ENCODE results near the gene IPO8. TPM values are rescaled to one million over a fixed set of nuclear protein-coding genes. Genes with fewer than 3 reads are reported as not detected.

Gene IPO8
- total RNA-seq, 1 donor from 2014 or later, result 51.4 TPM

DNA sequence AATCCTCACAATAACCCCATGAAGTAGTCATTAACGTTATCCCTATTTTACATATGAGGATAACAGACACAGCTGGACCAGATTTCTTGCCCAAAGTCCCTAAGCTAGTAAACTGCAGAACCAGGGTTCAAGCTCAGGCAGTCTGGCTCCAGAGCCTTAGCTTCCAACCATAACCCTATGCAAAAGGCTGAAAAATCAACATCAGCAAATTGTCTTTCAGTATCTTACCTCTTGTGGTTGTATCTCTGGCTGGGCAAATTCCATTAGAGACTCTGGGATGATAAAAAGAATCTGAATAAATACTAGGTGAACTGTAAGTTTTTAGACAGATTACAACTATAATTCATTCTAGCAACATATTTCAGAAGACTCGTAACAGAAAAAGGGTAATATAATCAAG is 34.3 kb upstream of the IPO8 start:
- Mint-ChIP-seq H3K4me3 (ENCODE audit: unreplicated experiment) (no peak overlapping the region), H3K36me3 (ENCODE audit: unreplicated experiment) (peaks cover 44% of the 10 kb centered on the region), H3K9me3 (ENCODE audit: unreplicated experiment) (no peaks in the 10 kb centered on the region), H3K27ac (ENCODE audit: unreplicated experiment) (no peak overlapping the region), H3K27me3 (ENCODE audit: unreplicated experiment) (no peaks in the 10 kb centered on the region), H3K4me1 (ENCODE audit: unreplicated experiment) (peaks cover 27% of the 10 kb centered on the region)
- no peak for DNase-seq (ENCODE audit: extremely low spot score, unreplicated experiment)
- TF ChIP-seq, protein P1, sequence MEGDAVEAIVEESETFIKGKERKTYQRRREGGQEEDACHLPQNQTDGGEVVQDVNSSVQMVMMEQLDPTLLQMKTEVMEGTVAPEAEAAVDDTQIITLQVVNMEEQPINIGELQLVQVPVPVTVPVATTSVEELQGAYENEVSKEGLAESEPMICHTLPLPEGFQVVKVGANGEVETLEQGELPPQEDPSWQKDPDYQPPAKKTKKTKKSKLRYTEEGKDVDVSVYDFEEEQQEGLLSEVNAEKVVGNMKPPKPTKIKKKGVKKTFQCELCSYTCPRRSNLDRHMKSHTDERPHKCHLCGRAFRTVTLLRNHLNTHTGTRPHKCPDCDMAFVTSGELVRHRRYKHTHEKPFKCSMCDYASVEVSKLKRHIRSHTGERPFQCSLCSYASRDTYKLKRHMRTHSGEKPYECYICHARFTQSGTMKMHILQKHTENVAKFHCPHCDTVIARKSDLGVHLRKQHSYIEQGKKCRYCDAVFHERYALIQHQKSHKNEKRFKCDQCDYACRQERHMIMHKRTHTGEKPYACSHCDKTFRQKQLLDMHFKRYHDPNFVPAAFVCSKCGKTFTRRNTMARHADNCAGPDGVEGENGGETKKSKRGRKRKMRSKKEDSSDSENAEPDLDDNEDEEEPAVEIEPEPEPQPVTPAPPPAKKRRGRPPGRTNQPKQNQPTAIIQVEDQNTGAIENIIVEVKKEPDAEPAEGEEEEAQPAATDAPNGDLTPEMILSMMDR (IDR thresholded peaks at IDR 0.05), result no peak

DNA sequence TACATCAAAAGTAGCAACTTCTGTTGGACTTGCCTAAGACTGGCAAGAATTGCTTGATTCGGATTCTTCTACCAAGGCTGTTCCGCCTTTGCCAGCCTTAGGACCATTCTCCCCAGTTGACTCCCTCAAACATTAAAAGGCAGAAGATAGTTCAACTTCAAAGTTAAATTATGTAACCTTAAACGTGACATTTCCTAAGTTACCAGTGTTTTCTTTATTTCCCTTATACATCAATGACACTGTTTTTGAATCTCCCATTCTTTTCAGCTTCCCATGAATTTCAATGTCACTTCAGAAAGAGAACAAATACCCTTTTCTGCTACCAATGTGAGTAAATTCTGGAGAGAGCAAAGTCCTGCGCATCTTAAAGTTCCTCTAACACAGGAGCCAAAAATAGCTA is 33.9 kb upstream of the IPO8 start:
- Mint-ChIP-seq H3K27me3 (ENCODE audit: unreplicated experiment) (no peaks in the 10 kb centered on the region), H3K9me3 (ENCODE audit: unreplicated experiment) (no peaks in the 10 kb centered on the region), H3K4me3 (ENCODE audit: unreplicated experiment) (no peak overlapping the region), H3K36me3 (ENCODE audit: unreplicated experiment) (peaks cover 39% of the 10 kb centered on the region), H3K4me1 (ENCODE audit: unreplicated experiment) (peaks cover 31% of the 10 kb centered on the region), H3K27ac (ENCODE audit: unreplicated experiment) (no peak overlapping the region)
- DNase-seq (ENCODE audit: extremely low spot score, unreplicated experiment), result no peak
- TF ChIP-seq, protein P1 (IDR thresholded peaks at IDR 0.05), result no peak

DNA sequence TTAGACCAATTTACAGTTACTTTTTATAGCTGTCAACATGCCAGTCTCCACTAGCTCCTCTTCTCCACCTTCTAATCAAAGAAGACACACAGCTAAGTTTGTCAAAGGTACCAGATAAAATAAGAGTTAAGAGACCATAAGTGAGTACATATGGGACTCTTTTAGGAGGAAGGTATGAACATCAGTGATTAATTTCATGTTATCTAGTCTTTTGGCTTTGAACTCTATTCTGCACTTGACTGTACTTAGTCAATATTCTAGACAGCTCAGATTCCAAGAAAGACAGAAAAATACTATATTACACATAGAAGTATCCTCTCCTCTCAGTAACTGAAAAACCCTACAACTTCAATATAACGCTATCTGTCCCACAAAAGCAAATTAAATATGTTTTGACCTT is 31.0 kb upstream of the IPO8 start:
- DNase-seq (ENCODE audit: extremely low spot score, unreplicated experiment), result no peak
- Mint-ChIP-seq H3K36me3 (ENCODE audit: unreplicated experiment) (peaks cover 48% of the 10 kb centered on the region), H3K27ac (ENCODE audit: unreplicated experiment) (peak overlapping the region; percentile 76), H3K4me1 (ENCODE audit: unreplicated experiment) (peaks cover 31% of the 10 kb centered on the region), H3K4me3 (ENCODE audit: unreplicated experiment) (no peak overlapping the region), H3K27me3 (ENCODE audit: unreplicated experiment) (no peaks in the 10 kb centered on the region), H3K9me3 (ENCODE audit: unreplicated experiment) (no peaks in the 10 kb centered on the region)
- TF ChIP-seq, protein P1 (IDR thresholded peaks at IDR 0.05), result no peak

DNA sequence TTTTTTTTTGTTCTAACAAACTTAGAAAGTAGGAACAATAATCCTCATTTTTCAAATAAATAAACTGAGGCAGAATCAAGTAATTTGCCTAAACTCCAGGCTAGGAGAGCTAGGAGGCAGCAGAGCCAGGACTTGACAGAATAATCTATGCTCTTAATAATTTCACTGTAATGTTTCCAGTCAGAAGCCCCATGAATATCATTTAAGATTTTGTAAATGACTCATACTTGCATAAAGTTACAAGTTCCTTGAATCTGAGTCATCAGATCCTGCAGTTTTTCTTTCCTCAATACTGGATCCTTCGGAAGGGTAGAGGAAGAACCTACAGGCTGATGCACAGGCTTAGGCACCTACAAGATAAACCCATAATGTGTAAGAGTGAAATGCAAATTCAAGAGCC is 30.1 kb upstream of the IPO8 start:
- no peak overlapping the region for H3K4me3 Mint-ChIP-seq (ENCODE audit: unreplicated experiment)
- TF ChIP-seq, protein P1 (IDR thresholded peaks at IDR 0.05), result no peak
- no peaks in the 10 kb centered on the region for H3K27me3 Mint-ChIP-seq (ENCODE audit: unreplicated experiment)
- peaks cover 50% of the 10 kb centered on the region for H3K36me3 Mint-ChIP-seq (ENCODE audit: unreplicated experiment)
- H3K27ac Mint-ChIP-seq (ENCODE audit: unreplicated experiment), result peak overlapping the region; percentile 76
- peaks cover 24% of the 10 kb centered on the region for H3K4me1 Mint-ChIP-seq (ENCODE audit: unreplicated experiment)
- H3K9me3 Mint-ChIP-seq (ENCODE audit: unreplicated experiment), result no peaks in the 10 kb centered on the region
- DNase-seq (ENCODE audit: extremely low spot score, unreplicated experiment), result no peak

DNA sequence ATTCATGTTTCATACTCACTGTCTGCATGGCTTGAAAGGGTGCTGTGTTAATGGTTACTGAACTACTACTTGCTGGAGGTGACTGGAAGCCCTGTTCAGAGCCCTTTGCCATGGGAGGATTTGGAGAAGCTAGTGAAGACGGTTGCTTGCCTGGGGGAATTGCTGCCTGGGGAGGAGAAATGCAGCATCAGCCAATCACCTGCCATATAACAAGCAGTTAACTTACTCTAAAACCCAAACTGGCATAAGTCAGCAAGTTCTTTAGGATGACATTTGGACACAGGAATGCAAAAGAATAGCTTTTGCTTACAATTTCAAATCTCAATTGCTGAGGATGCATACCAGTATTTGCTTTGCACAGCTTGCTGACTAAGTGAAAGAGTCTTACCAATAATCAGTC is 23.4 kb upstream of the IPO8 start:
- H3K4me3 Mint-ChIP-seq (ENCODE audit: unreplicated experiment), result no peak overlapping the region
- H3K9me3 Mint-ChIP-seq (ENCODE audit: unreplicated experiment), result no peaks in the 10 kb centered on the region

More for the DNA sequence above, 23.4 kb upstream of the IPO8 start:
- TF ChIP-seq, protein P1 (IDR thresholded peaks at IDR 0.05), result no peak
- H3K27me3 Mint-ChIP-seq (ENCODE audit: unreplicated experiment), result no peaks in the 10 kb centered on the region
- no peak for DNase-seq (ENCODE audit: extremely low spot score, unreplicated experiment)
- peaks cover 49% of the 10 kb centered on the region for H3K36me3 Mint-ChIP-seq (ENCODE audit: unreplicated experiment)
- peak overlapping the region; percentile 71 for H3K27ac Mint-ChIP-seq (ENCODE audit: unreplicated experiment)
- peaks cover 24% of the 10 kb centered on the region for H3K4me1 Mint-ChIP-seq (ENCODE audit: unreplicated experiment)

Data from osteocyte (in vitro differentiated cells).